ENCODE measurements around the gene POU5F1.

DNA sequence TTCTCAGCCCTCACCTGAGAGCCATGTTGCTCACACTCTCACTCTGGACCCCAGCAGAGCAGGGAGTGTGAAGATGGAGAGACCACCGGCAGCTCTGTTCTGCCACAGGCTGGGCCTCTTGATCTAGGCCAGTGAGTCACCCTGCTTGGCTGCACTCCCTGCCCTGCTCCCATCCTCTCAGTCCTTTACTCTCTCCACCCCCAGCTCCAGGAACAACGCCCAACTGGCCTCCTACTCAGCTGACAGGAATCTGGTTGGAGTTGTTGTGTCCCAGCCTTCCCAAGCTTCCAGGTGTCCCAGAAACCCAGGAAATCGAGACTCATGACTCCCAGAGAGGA lies 56.0 kb downstream of the POU5F1 start, which contains the start of gene PSORS1C1:
- TF ChIP-seq, protein P1, sequence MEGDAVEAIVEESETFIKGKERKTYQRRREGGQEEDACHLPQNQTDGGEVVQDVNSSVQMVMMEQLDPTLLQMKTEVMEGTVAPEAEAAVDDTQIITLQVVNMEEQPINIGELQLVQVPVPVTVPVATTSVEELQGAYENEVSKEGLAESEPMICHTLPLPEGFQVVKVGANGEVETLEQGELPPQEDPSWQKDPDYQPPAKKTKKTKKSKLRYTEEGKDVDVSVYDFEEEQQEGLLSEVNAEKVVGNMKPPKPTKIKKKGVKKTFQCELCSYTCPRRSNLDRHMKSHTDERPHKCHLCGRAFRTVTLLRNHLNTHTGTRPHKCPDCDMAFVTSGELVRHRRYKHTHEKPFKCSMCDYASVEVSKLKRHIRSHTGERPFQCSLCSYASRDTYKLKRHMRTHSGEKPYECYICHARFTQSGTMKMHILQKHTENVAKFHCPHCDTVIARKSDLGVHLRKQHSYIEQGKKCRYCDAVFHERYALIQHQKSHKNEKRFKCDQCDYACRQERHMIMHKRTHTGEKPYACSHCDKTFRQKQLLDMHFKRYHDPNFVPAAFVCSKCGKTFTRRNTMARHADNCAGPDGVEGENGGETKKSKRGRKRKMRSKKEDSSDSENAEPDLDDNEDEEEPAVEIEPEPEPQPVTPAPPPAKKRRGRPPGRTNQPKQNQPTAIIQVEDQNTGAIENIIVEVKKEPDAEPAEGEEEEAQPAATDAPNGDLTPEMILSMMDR (IDR thresholded peaks at IDR 0.05): no peak
- no peak for TF ChIP-seq POLR2A (IDR thresholded peaks at IDR 0.05)
